Measurements from ENCODE around the gene INSRR. TPM values are rescaled to one million over a fixed set of nuclear protein-coding genes. Genes with fewer than 3 reads are reported as not detected.

The INSRR gene
- total RNA-seq, 1 experiment from 2014 or later: not detected

- intact Hi-C loops (cut with micrococcal nuclease; ENCODE audit: unreplicated experiment) (no loop called here), in situ Hi-C loops (cut with HindIII; ENCODE audit: low pct_unique_long_range_greater_than_20kb, low sequenced_read_pairs) (no loop called here)
- H3K9me3 ChIP-seq (ENCODE audit: control insufficient read depth, insufficient read depth, low read depth, low read length): no peaks in the 10 kb centered on the region
- no peaks in the 10 kb centered on the region for H3K36me3 ChIP-seq (ENCODE audit: control insufficient read depth, insufficient read depth, low read length)
- H3K27ac ChIP-seq (ENCODE audit: low read length): peak overlapping the region; percentile 4; the same call in 1 of the 2 replicates
- no peak for DNase-seq (ENCODE audit: low read depth, low spot score)
- peaks cover 39% of the 10 kb centered on the region for H3K4me1 ChIP-seq (ENCODE audit: control insufficient read depth, insufficient read depth, low read length)
- H3K4me3 ChIP-seq (ENCODE audit: low read depth in 2 of 2, low read length in 2 of 2): no peak overlapping the region
- no peak for TF ChIP-seq TCF7L2 (IDR thresholded peaks at IDR 0.05; ENCODE audit: low read depth, low read length)
- TF ChIP-seq CTCF (IDR thresholded peaks at IDR 0.05): no peak
- no peak for TF ChIP-seq SIN3A (IDR thresholded peaks at IDR 0.05; ENCODE audit: borderline replicate concordance, insufficient read depth, low read depth, low read length)
- no peak for TF ChIP-seq POLR2AphosphoS5 (IDR thresholded peaks at IDR 0.05; ENCODE audit: low read depth, low read length)
- no peak for TF ChIP-seq REST (IDR thresholded peaks at IDR 0.05; ENCODE audit: insufficient read depth in 1 of 2, low read depth in 2 of 2, low read length in 1 of 2)
- no TSS peak for BruUV-seq (replicated peaks)
- ATAC-seq: no peak
- H3K27me3 ChIP-seq (ENCODE audit: control insufficient read depth, insufficient read depth, low read length): no peaks in the 10 kb centered on the region
- ChIA-PET CTCF (no interaction called here), POLR2A (no interaction called here)
Observed at GRCh38 chr1:156900896-156901589, 42.1 kb upstream of the INSRR start.

GRCh38 chr1:156899956-156900718, 41.2 kb upstream of the INSRR start:
- in situ Hi-C loops (cut with HindIII; ENCODE audit: low pct_unique_long_range_greater_than_20kb, low sequenced_read_pairs): no loop called here
- peaks cover 48% of the 10 kb centered on the region for H3K4me1 ChIP-seq (ENCODE audit: control insufficient read depth, insufficient read depth, low read length)
- no peaks in the 10 kb centered on the region for H3K36me3 ChIP-seq (ENCODE audit: control insufficient read depth, insufficient read depth, low read length)
- TF ChIP-seq REST (IDR thresholded peaks at IDR 0.05; ENCODE audit: insufficient read depth in 1 of 2, low read depth in 2 of 2, low read length in 1 of 2): no peak
- TF ChIP-seq POLR2AphosphoS5 (IDR thresholded peaks at IDR 0.05; ENCODE audit: low read depth, low read length): no peak
- TF ChIP-seq TCF7L2 (IDR thresholded peaks at IDR 0.05; ENCODE audit: low read depth, low read length): no peak
- TF ChIP-seq SIN3A (IDR thresholded peaks at IDR 0.05; ENCODE audit: borderline replicate concordance, insufficient read depth, low read depth, low read length): no peak
- no peak for TF ChIP-seq CTCF (IDR thresholded peaks at IDR 0.05)
- CTCF ChIA-PET: no interaction called here
- POLR2A ChIA-PET: interaction anchor here (0.6 kb wide), 1 partner anchor 197 kb away, joined by 7 read pairs; no protein-coding TSS in a partner anchor
- DNase-seq (ENCODE audit: low read depth, low spot score): no peak
- H3K4me3 ChIP-seq (ENCODE audit: low read depth in 2 of 2, low read length in 2 of 2): no peak overlapping the region
- H3K9me3 ChIP-seq (ENCODE audit: control insufficient read depth, insufficient read depth, low read depth, low read length): no peaks in the 10 kb centered on the region
- peak overlapping the region; percentile 36; the same call in 1 of the 2 replicates for H3K27ac ChIP-seq (ENCODE audit: low read length)
- ATAC-seq: no peak
- H3K27me3 ChIP-seq (ENCODE audit: control insufficient read depth, insufficient read depth, low read length): no peaks in the 10 kb centered on the region
- intact Hi-C loops (cut with micrococcal nuclease; ENCODE audit: unreplicated experiment): no loop called here
- BruUV-seq (replicated peaks): no TSS peak
